H1 (cell line): ENCODE results near the gene CD300A. TPM values are rescaled to one million over a fixed set of nuclear protein-coding genes. Genes with fewer than 3 reads are reported as not detected.

Experiments used
- CBX5 ChIP-seq: fragments of 300-800, 300-1000 bp; sonication (generic); IDR thresholded peaks from 2 replicates; pipeline ENCODE4 v1.7.1; 2016; ENCODE audit warnings: antibody characterized with exemption, low read length, low read depth
- CHD2 ChIP-seq: IDR thresholded peaks from 2 replicates; pipeline ENCODE4 v1.6.1; 2012; ENCODE audit warnings: low read length, improper control_type of control experiment
- CHD7 ChIP-seq: fragments of 300-600 bp; sonication (generic); IDR thresholded peaks from 2 replicates; pipeline ENCODE4 v1.7.1; 2012; ENCODE audit warnings: low read length, moderate library complexity, mild to moderate bottlenecking, inconsistent platforms; ENCODE audit not compliant: insufficient replicate concordance
- JUND ChIP-seq: IDR thresholded peaks from 2 replicates; pipeline ENCODE4 v1.6.1; 2011; ENCODE audit warnings: mild to moderate bottlenecking, improper control_type of control experiment, low read length
- PHF8 ChIP-seq: fragments of 200-600 bp; sonication (generic); conservative IDR thresholded peaks from 2 replicates; pipeline ENCODE4 v1.7.1; 2012; ENCODE audit warnings: low read depth, mild to moderate bottlenecking, inconsistent platforms, low read length, moderate library complexity
- RAD21 ChIP-seq, 2 experiments: IDR thresholded peaks in 1 of 2; conservative IDR thresholded peaks in 1 of 2; 2 replicates each; pipeline ENCODE4 v1.6.1; 2011; ENCODE audit warnings: low read depth in 2 of 2, low read length in 2 of 2, improper control_type of control experiment in 1 of 2, inconsistent platforms in 1 of 2, mild to moderate bottlenecking in 1 of 2, moderate library complexity in 1 of 2
- SAP30 ChIP-seq: fragments of 300-600 bp; sonication (generic); IDR thresholded peaks from 2 replicates; pipeline ENCODE4 v1.7.1; 2012; ENCODE audit warnings: low read length, moderate library complexity, mild to moderate bottlenecking, inconsistent platforms; ENCODE audit not compliant: insufficient read depth, insufficient replicate concordance
- SIRT6 ChIP-seq: IDR thresholded peaks from one replicate; pipeline ENCODE4 v1.7.1; 2012; ENCODE audit warnings: low read length, inconsistent platforms
- SP1 ChIP-seq: IDR thresholded peaks from 2 replicates; pipeline ENCODE4 v1.6.1; 2011; ENCODE audit warnings: low read depth, low read length
- TCF12 ChIP-seq: IDR thresholded peaks from 2 replicates; pipeline ENCODE4 v1.6.1; 2011; ENCODE audit warnings: low read depth, mild to moderate bottlenecking, low read length
- polyA plus RNA-seq, 7 experiments: library from polyadenylated mRNA; depleted of rRNA in 3 of 7; stranded (reverse) in 5 of 7; unstranded in 2 of 7; fragments of >200 nt in 5 of 7; fragments of 200-250 nt in 2 of 7; gene quantifications; 1 replicate in 5 of 7; 2 replicates in 1 of 7; 4 replicates in 1 of 7; pipeline versions ENCODE4 v1.2.1 to v1.2.3, GENCODE V29; 2011 to 2013; ENCODE audit warnings: missing spikeins in 2 of 7, mixed read lengths in 2 of 7
- total RNA-seq: library from RNA; stranded (reverse); fragmentation: NEBNext Ultra II Directional; extraction: Animal tissue kit (Norgen Biotek cat#: 25700); gene quantifications from 2 replicates; pipeline ENCODE4 v1.2.1, GENCODE V29; 2021

The CD300A gene
- total and polyA plus RNA-seq, 2 of the 8 experiments (the other 6 are each of a cell fraction or from before 2014, with no cell fraction given): 0.52 to 1.3 TPM

GRCh38 chr17:74461611-74462010 is 4.8 kb upstream of the CD300A start (continued):
- no peak for TF ChIP-seq CHD7
- no peak for TF ChIP-seq RAD21 (IDR thresholded peaks at IDR 0.05 in 1 of 2, conservative IDR thresholded peaks at IDR 0.05 in 1 of 2; ENCODE audit: low read depth in 2 of 2, low read length in 2 of 2)
- TF ChIP-seq JUND: no peak
- no peak for TF ChIP-seq CBX5
- TF ChIP-seq SIRT6: no peak
- no peak for TF ChIP-seq PHF8
- TF ChIP-seq SP1: no peak
- TF ChIP-seq SAP30: no peak
- no peak for TF ChIP-seq TCF12
- TF ChIP-seq CHD2: no peak
